T-helper 9 cell (primary cell): ENCODE results near the gene SOS1.
"Not testable (repeated sequence)": the region's sequence is repeated elsewhere in the genome, so short reads cannot be mapped to it uniquely, and the experiment has no call there.

Source experiments
- DNase-seq: peaks from one replicate; pipeline ENCODE4 v3.0.0-alpha.2; 2020

Gene SOS1

GRCh38 chr2:38959938-38960608, 160.8 kb downstream of the SOS1 start:
- DNase-seq, result peak; percentile 37

- no peak for DNase-seq
Measured at GRCh38 chr2:38959466-38959865, 161.4 kb downstream of the SOS1 start.

- no peak for DNase-seq
Measured at GRCh38 chr2:38957972-38958371, 162.9 kb downstream of the SOS1 start.

GRCh38 chr2:38951766-38952165, 169.1 kb downstream of the SOS1 start:
- DNase-seq, result no peak

GRCh38 chr2:38948995-38949394, 171.9 kb downstream of the SOS1 start:
- DNase-seq, result no peak

- no peak for DNase-seq
Measured at GRCh38 chr2:38948387-38948882, 172.4 kb downstream of the SOS1 start.

- peak; percentile 43 for DNase-seq
Measured at GRCh38 chr2:38947241-38948239, 173.3 kb downstream of the SOS1 start.

- no peak for DNase-seq
Measured at GRCh38 chr2:38945911-38946310, 174.9 kb downstream of the SOS1 start.

- DNase-seq, result no peak
Measured at GRCh38 chr2:38945372-38945771, 175.5 kb downstream of the SOS1 start.

- no peak for DNase-seq
Measured at GRCh38 chr2:38943784-38944183, 177.1 kb downstream of the SOS1 start.

- no peak for DNase-seq
Measured at GRCh38 chr2:38940746-38941145, 180.1 kb downstream of the SOS1 start.

GRCh38 chr2:38937548-38937947, 183.3 kb downstream of the SOS1 start:
- DNase-seq, result no peak

- not testable (repeated sequence) for DNase-seq
Measured at GRCh38 chr2:38936516-38936915, 184.3 kb downstream of the SOS1 start.

- DNase-seq, result no peak
Measured at GRCh38 chr2:38935568-38936172, 185.2 kb downstream of the SOS1 start.

GRCh38 chr2:38934742-38935141, 186.1 kb downstream of the SOS1 start:
- DNase-seq, result no peak

- no peak for DNase-seq
Measured at GRCh38 chr2:38933653-38934052, 187.2 kb downstream of the SOS1 start.

GRCh38 chr2:38932586-38932985, 188.3 kb downstream of the SOS1 start:
- no peak for DNase-seq
